ENCODE measurements around the gene TESMIN. TPM values are rescaled to one million over a fixed set of nuclear protein-coding genes. Genes with fewer than 3 reads are reported as not detected.

The TESMIN gene
- total RNA-seq, 1 experiment from 2014 or later: 24.8 TPM

- Histone ChIP-seq H3K9ac (ENCODE audit: low read length) (no peak overlapping the region), H3K4me1 (ENCODE audit: control insufficient read depth in 1 of 2, insufficient read depth in 2 of 2, low read length in 2 of 2) (no peaks in the 10 kb centered on the region), H3K36me3 (ENCODE audit: control insufficient read depth in 1 of 2, insufficient read depth in 2 of 2, low read length in 2 of 2) (no peaks in the 10 kb centered on the region), H2AFZ (ENCODE audit: low read depth, low read length, poor library complexity, severe bottlenecking) (no peak overlapping the region), H3K4me3 (replicated peaks in 1 of 2; ENCODE audit: low read depth in 1 of 2, low read length in 2 of 2) (no peak overlapping the region), H3K27me3 (ENCODE audit: insufficient read depth, low read length) (no peaks in the 10 kb centered on the region), H4K20me1 (ENCODE audit: insufficient read depth) (no peaks in the 10 kb centered on the region), H3K9me2 (ENCODE audit: insufficient read depth) (no peaks in the 10 kb centered on the region), H3K4me2 (ENCODE audit: low read length) (no peak overlapping the region), H3K79me2 (ENCODE audit: insufficient read depth, low read length) (no peaks in the 10 kb centered on the region), H3K27ac (ENCODE audit: low read depth, low read length) (no peak overlapping the region), H3K9me3 (ENCODE audit: control insufficient read depth in 1 of 2, insufficient read depth in 1 of 2, low read depth in 1 of 2, low read length in 2 of 2) (no peaks in the 10 kb centered on the region)
- DNase-seq (ENCODE audit: low read depth, low spot score) (no peak), ATAC-seq (no peak)
- no peak for TF ChIP-seq RAD21 (IDR thresholded peaks at IDR 0.05; ENCODE audit: low read depth)
- TF ChIP-seq FOSL1 (IDR thresholded peaks at IDR 0.05; ENCODE audit: low read depth): no peak
- TF ChIP-seq EZH2phosphoT487 (IDR thresholded peaks at IDR 0.05; ENCODE audit: borderline replicate concordance): no peak
- TF ChIP-seq ZBTB33 (IDR thresholded peaks at IDR 0.05; ENCODE audit: extremely low read depth, insufficient replicate concordance, low read length): no peak
- no peak for TF ChIP-seq SRF (IDR thresholded peaks at IDR 0.05; ENCODE audit: low read depth)
- TF ChIP-seq YY1 (IDR thresholded peaks at IDR 0.05; ENCODE audit: extremely low read depth, insufficient replicate concordance, low read depth, low read length): no peak
- no peak for TF ChIP-seq ZNF274 (IDR thresholded peaks at IDR 0.05; ENCODE audit: low read depth, low read length)
- TF ChIP-seq ZFX (IDR thresholded peaks at IDR 0.05): no peak
- no peak for TF ChIP-seq SIN3A (IDR thresholded peaks at IDR 0.05; ENCODE audit: low read depth)
- no peak for TF ChIP-seq JUND (IDR thresholded peaks at IDR 0.05)
- TF ChIP-seq MAX (IDR thresholded peaks at IDR 0.05): no peak
- TF ChIP-seq SP1 (IDR thresholded peaks at IDR 0.05; ENCODE audit: low read depth): no peak
- TF ChIP-seq CEBPB (IDR thresholded peaks at IDR 0.05; ENCODE audit: low read depth): no peak
- TF ChIP-seq EGR1 (IDR thresholded peaks at IDR 0.05; ENCODE audit: low read depth): no peak
- no TSS peak for BruUV-seq (replicated peaks)
- POLR2A ChIA-PET: no interaction called here
- intact Hi-C loops (cut with micrococcal nuclease): no loop called here
- CTCF ChIA-PET: no interaction called here
- RAD21 ChIA-PET (ENCODE audit: low non-redundant PET in 1 of 2, low total read pairs in 2 of 2, uncharacterized antibody in 2 of 2, unreplicated experiment in 2 of 2): no interaction called here
Measured at GRCh38 chr11:68659158-68659921, 92.0 kb downstream of the TESMIN start.
